ENCODE results near the gene AMN1. TPM values are rescaled to one million over a fixed set of nuclear protein-coding genes. Genes with fewer than 3 reads are reported as not detected.

Gene AMN1
- total and polyA plus RNA-seq, 2 of the 13 experiments (the other 11 are each of a cell fraction or from before 2014, with no cell fraction given): 7.5 to 26.5 TPM

DNA sequence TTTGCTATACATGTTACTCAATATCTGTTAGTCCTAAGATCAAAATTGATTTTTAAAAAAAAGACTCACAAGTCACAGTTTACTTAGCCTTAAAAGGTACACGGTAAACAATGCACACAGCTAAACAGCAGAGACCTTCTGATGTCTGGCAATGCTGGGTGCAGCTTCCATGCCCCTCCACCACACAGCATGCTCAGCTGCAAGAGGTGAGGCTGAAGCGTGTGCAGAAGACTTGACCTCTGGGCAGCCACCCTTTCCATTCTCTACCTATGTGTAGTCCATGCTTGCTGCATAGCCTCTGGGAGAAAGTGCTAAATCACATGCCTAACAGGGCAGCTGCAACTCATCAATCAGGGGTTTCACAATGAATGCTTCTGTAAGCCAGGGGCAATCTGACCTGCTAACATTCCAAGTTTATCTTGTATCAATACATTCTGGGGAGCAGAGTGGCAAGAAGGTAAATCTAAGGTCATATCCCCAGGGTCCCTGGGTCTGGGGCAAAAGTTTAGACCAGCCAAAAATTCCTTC is 44.5 kb upstream of the AMN1 start (continued):
- TF ChIP-seq IKZF4 (CRISPR knock-in tag; IDR thresholded peaks at IDR 0.05; ENCODE audit: borderline replicate concordance, low read depth, not compliant biosample characterization) (no peak), ZNF891 (CRISPR knock-in tag; IDR thresholded peaks at IDR 0.05) (no peak; the same call in 1 of the 2 replicates), KDM3A (CRISPR knock-in tag; IDR thresholded peaks at IDR 0.05; ENCODE audit: low read depth) (peak; percentile 64; the same call in 1 of the 2 replicates), ZNF737 (CRISPR knock-in tag; IDR thresholded peaks at IDR 0.05; ENCODE audit: borderline replicate concordance) (no peak; the same call in 1 of the 2 replicates), ETV6 (CRISPR knock-in tag; conservative IDR thresholded peaks at IDR 0.05) (no peak), SP140L (CRISPR knock-in tag; IDR thresholded peaks at IDR 0.05; ENCODE audit: borderline replicate concordance) (0 out of 2 replicates have a peak, but pooled peaks have one; percentile 46), ARID2 (CRISPR knock-in tag; IDR thresholded peaks at IDR 0.05; ENCODE audit: borderline replicate concordance) (peak; percentile 86; the same call in 1 of the 2 replicates), ZNF367 (CRISPR knock-in tag; IDR thresholded peaks at IDR 0.05; ENCODE audit: borderline replicate concordance) (no peak), BRD4 (CRISPR knock-in tag; IDR thresholded peaks at IDR 0.05) (no peak), ZNF3 (CRISPR knock-in tag; IDR thresholded peaks at IDR 0.05) (no peak; the same call in 1 of the 2 replicates), ZNF879 (CRISPR knock-in tag; IDR thresholded peaks at IDR 0.05) (no peak), ZNF24 (IDR thresholded peaks at IDR 0.05) (no peak), ISX (CRISPR knock-in tag; conservative IDR thresholded peaks at IDR 0.05) (no peak), ZNF558 (CRISPR knock-in tag; IDR thresholded peaks at IDR 0.05; ENCODE audit: borderline replicate concordance) (peak; percentile 40; the same call in 1 of the 2 replicates), POLR2A (IDR thresholded peaks at IDR 0.05; ENCODE audit: insufficient read depth in 1 of 2, low read depth in 2 of 2, low read length in 2 of 2) (no peak), KLF15 (CRISPR knock-in tag; IDR thresholded peaks at IDR 0.05; ENCODE audit: borderline replicate concordance) (no peak), TAF15 (IDR thresholded peaks at IDR 0.05; ENCODE audit: low read depth, low read length, poor library complexity, severe bottlenecking) (no peak), SMAD3 (CRISPR knock-in tag; IDR thresholded peaks at IDR 0.05) (peak; percentile 89; the same call in 1 of the 2 replicates), ZNF17 (CRISPR knock-in tag; IDR thresholded peaks at IDR 0.05) (no peak), ZNF354B (CRISPR knock-in tag; IDR thresholded peaks at IDR 0.05) (peak; percentile 86; the same call in 1 of the 2 replicates), ZNF484 (CRISPR knock-in tag; IDR thresholded peaks at IDR 0.05; ENCODE audit: borderline replicate concordance, low read depth) (no peak)
- TF ChIP-seq, protein P1, sequence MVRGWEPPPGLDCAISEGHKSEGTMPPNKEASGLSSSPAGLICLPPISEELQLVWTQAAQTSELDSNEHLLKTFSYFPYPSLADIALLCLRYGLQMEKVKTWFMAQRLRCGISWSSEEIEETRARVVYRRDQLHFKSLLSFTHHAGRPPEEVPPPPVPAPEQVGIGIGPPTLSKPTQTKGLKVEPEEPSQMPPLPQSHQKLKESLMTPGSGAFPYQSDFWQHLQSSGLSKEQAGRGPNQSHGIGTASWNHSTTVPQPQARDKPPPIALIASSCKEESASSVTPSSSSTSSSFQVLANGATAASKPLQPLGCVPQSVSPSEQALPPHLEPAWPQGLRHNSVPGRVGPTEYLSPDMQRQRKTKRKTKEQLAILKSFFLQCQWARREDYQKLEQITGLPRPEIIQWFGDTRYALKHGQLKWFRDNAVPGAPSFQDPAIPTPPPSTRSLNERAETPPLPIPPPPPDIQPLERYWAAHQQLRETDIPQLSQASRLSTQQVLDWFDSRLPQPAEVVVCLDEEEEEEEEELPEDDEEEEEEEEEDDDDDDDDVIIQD (CRISPR knock-in tag; IDR thresholded peaks at IDR 0.05; ENCODE audit: low read depth): peak; percentile 82
- TF ChIP-seq, protein P2, sequence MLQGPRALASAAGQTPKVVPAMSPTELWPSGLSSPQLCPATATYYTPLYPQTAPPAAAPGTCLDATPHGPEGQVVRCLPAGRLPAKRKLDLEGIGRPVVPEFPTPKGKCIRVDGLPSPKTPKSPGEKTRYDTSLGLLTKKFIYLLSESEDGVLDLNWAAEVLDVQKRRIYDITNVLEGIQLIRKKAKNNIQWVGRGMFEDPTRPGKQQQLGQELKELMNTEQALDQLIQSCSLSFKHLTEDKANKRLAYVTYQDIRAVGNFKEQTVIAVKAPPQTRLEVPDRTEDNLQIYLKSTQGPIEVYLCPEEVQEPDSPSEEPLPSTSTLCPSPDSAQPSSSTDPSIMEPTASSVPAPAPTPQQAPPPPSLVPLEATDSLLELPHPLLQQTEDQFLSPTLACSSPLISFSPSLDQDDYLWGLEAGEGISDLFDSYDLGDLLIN (CRISPR knock-in tag; IDR thresholded peaks at IDR 0.05; ENCODE audit: borderline replicate concordance): no peak
- TF ChIP-seq, protein P3, sequence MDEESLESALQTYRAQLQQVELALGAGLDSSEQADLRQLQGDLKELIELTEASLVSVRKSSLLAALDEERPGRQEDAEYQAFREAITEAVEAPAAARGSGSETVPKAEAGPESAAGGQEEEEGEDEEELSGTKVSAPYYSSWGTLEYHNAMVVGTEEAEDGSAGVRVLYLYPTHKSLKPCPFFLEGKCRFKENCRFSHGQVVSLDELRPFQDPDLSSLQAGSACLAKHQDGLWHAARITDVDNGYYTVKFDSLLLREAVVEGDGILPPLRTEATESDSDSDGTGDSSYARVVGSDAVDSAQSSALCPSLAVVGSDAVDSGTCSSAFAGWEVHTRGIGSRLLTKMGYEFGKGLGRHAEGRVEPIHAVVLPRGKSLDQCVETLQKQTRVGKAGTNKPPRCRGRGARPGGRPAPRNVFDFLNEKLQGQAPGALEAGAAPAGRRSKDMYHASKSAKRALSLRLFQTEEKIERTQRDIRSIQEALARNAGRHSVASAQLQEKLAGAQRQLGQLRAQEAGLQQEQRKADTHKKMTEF (CRISPR knock-in tag; IDR thresholded peaks at IDR 0.05): peak; percentile 96
- TF ChIP-seq, protein P4, sequence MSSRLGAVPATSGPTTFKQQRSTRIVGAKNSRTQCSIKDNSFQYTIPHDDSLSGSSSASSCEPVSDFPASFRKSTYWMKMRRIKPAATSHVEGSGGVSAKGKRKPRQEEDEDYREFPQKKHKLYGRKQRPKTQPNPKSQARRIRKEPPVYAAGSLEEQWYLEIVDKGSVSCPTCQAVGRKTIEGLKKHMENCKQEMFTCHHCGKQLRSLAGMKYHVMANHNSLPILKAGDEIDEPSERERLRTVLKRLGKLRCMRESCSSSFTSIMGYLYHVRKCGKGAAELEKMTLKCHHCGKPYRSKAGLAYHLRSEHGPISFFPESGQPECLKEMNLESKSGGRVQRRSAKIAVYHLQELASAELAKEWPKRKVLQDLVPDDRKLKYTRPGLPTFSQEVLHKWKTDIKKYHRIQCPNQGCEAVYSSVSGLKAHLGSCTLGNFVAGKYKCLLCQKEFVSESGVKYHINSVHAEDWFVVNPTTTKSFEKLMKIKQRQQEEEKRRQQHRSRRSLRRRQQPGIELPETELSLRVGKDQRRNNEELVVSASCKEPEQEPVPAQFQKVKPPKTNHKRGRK (CRISPR knock-in tag; IDR thresholded peaks at IDR 0.05): peak; percentile 45; the same call in 1 of the 2 replicates

All from HepG2 (cell line).